Skeletal muscle tissue (tissue), 4 donors: ENCODE results near the gene APMAP. TPM values are rescaled to one million over a fixed set of nuclear protein-coding genes. Genes with fewer than 3 reads are reported as not detected.
A peak's percentile ranks its signal among the peaks of the same experiment; 100 is the strongest.

Source experiments
- H3K27ac ChIP-seq: one replicate; pipeline ENCODE4 v1.7.0; 2013; ENCODE audit warnings: mild to moderate bottlenecking, low read depth, low read length, inconsistent platforms
- H3K27me3 ChIP-seq, 3 donors: one replicate each; pipeline ENCODE4 v1.7.0; 2013; ENCODE audit warnings: low read length in 3 of 3; ENCODE audit not compliant: control insufficient read depth in 3 of 3, insufficient read depth in 3 of 3
- H3K36me3 ChIP-seq, 3 donors: one replicate each; pipeline ENCODE4 v1.7.0; 2013; ENCODE audit warnings: low read length in 3 of 3; ENCODE audit not compliant: control insufficient read depth in 3 of 3, insufficient read depth in 3 of 3
- H3K4me1 ChIP-seq, 3 donors: one replicate each; pipeline ENCODE4 v1.7.0; 2013; ENCODE audit warnings: low read length in 3 of 3, mild to moderate bottlenecking in 3 of 3; ENCODE audit not compliant: control insufficient read depth in 3 of 3, insufficient read depth in 3 of 3
- H3K4me3 ChIP-seq, 3 donors: one replicate each; pipeline ENCODE4 v1.7.0; 2013; ENCODE audit warnings: low read length in 3 of 3
- H3K9ac ChIP-seq, 3 donors: one replicate each; pipeline ENCODE4 v1.7.0; 2013; ENCODE audit warnings: low read length in 3 of 3, mild to moderate bottlenecking in 3 of 3, moderate library complexity in 2 of 3, low read depth in 1 of 3
- H3K9me3 ChIP-seq, 3 donors: one replicate each; pipeline ENCODE4 v1.7.0; 2013; ENCODE audit warnings: low read length in 3 of 3; ENCODE audit not compliant: control insufficient read depth in 3 of 3
- total RNA-seq: library from RNA; depleted of rRNA; stranded (reverse); fragments of >200 nt; gene quantifications from one replicate; pipeline ENCODE4 v1.2.3, GENCODE V29; 2014
- donor health status: Osteomylitis.

Gene APMAP
- total RNA-seq, 1 donor from 2014 or later = 41.2 TPM

GRCh38 chr20:25000268-25000801, 7.8 kb upstream of the APMAP start:
- peak overlapping the region; percentile 63 for H3K27ac ChIP-seq
- no peaks in the 10 kb centered on the region for H3K27me3 ChIP-seq
- H3K36me3 ChIP-seq = peaks cover 0 to 5% (median 3%) of the 10 kb centered on the region in 3 donors
- H3K9me3 ChIP-seq = no peaks in the 10 kb centered on the region
- H3K4me3 ChIP-seq = no peak overlapping the region
- H3K9ac ChIP-seq = no peak overlapping the region
- peaks cover 4 to 43% (median 35%) of the 10 kb centered on the region in 3 donors for H3K4me1 ChIP-seq

- no peak overlapping the region for H3K4me3 ChIP-seq
- peaks cover 11 to 50% (median 43%) of the 10 kb centered on the region in 3 donors for H3K4me1 ChIP-seq
- H3K9me3 ChIP-seq = no peaks in the 10 kb centered on the region
- no peak overlapping the region for H3K9ac ChIP-seq
- no peaks in the 10 kb centered on the region for H3K27me3 ChIP-seq
- peaks cover 0 to 5% (median 3%) of the 10 kb centered on the region in 3 donors for H3K36me3 ChIP-seq
- peak overlapping the region; percentile 63 for H3K27ac ChIP-seq
Observed at GRCh38 chr20:24999568-24999967, 7.0 kb upstream of the APMAP start.

GRCh38 chr20:24998631-24999445, 6.3 kb upstream of the APMAP start:
- Histone ChIP-seq H3K36me3 (peaks cover 0 to 5% (median 3%) of the 10 kb centered on the region in 3 donors), H3K4me3 (no peak overlapping the region), H3K27me3 (no peaks in the 10 kb centered on the region), H3K9me3 (no peaks in the 10 kb centered on the region), H3K9ac (peak overlapping the region in 1 of 3 donors; percentile 54), H3K4me1 (peaks cover 17 to 57% (median 50%) of the 10 kb centered on the region in 3 donors), H3K27ac (no peak overlapping the region)

GRCh38 chr20:24998121-24998520, 5.6 kb upstream of the APMAP start:
- peaks cover 0 to 3% (median 0%) of the 10 kb centered on the region in 3 donors for H3K36me3 ChIP-seq
- peaks cover 20 to 61% (median 52%) of the 10 kb centered on the region in 3 donors for H3K4me1 ChIP-seq
- H3K27ac ChIP-seq = no peak overlapping the region
- no peaks in the 10 kb centered on the region for H3K9me3 ChIP-seq
- H3K27me3 ChIP-seq = no peaks in the 10 kb centered on the region
- H3K4me3 ChIP-seq = no peak overlapping the region
- H3K9ac ChIP-seq = peak overlapping the region in 1 of 3 donors; percentile 54

GRCh38 chr20:24996449-24997377, 4.2 kb upstream of the APMAP start:
- no peaks in the 10 kb centered on the region for H3K9me3 ChIP-seq
- no peak overlapping the region for H3K4me3 ChIP-seq
- peaks cover 27 to 72% (median 57%) of the 10 kb centered on the region in 3 donors for H3K4me1 ChIP-seq
- H3K27ac ChIP-seq = no peak overlapping the region
- H3K9ac ChIP-seq = no peak overlapping the region
- no peaks in the 10 kb centered on the region for H3K27me3 ChIP-seq
- H3K36me3 ChIP-seq = no peaks in the 10 kb centered on the region

- H3K4me1 ChIP-seq = peaks cover 34 to 80% (median 62%) of the 10 kb centered on the region in 3 donors
- no peaks in the 10 kb centered on the region for H3K36me3 ChIP-seq
- H3K4me3 ChIP-seq = no peak overlapping the region
- no peak overlapping the region for H3K9ac ChIP-seq
- no peaks in the 10 kb centered on the region for H3K9me3 ChIP-seq
- H3K27ac ChIP-seq = no peak overlapping the region
- H3K27me3 ChIP-seq = no peaks in the 10 kb centered on the region
Observed at GRCh38 chr20:24995741-24996448, 3.3 kb upstream of the APMAP start.

GRCh38 chr20:24994470-24995368, 2.2 kb upstream of the APMAP start:
- H3K4me3 ChIP-seq = peak overlapping the region; percentile 41 to 63 (median 53)
- peak overlapping the region in 1 of 3 donors; percentile 77 for H3K9ac ChIP-seq
- H3K4me1 ChIP-seq = peaks cover 31 to 72% (median 52%) of the 10 kb centered on the region in 3 donors
- no peak overlapping the region for H3K27ac ChIP-seq
- no peaks in the 10 kb centered on the region for H3K36me3 ChIP-seq
- no peaks in the 10 kb centered on the region for H3K27me3 ChIP-seq
- H3K9me3 ChIP-seq = no peaks in the 10 kb centered on the region

- Histone ChIP-seq H3K4me3 (no peak overlapping the region), H3K4me1 (peaks cover 31 to 69% (median 50%) of the 10 kb centered on the region in 3 donors), H3K9me3 (no peaks in the 10 kb centered on the region), H3K27me3 (no peaks in the 10 kb centered on the region), H3K9ac (peak overlapping the region in 1 of 3 donors; percentile 77), H3K36me3 (no peaks in the 10 kb centered on the region), H3K27ac (no peak overlapping the region)
Observed at GRCh38 chr20:24994186-24994465, 1.6 kb upstream of the APMAP start.
